HCT116 (cell line): ENCODE data around the gene RBM20. TPM values are rescaled to one million over a fixed set of nuclear protein-coding genes. Genes with fewer than 3 reads are reported as not detected.
"Not testable (repeated sequence)": the region's sequence is repeated elsewhere in the genome, so short reads cannot be mapped to it uniquely, and the experiment has no call there.

Experiments
- ATAC-seq: fragments of 200-7000 bp; cut with Tn5 transposase; 2 replicates; pipeline ENCODE4 v1.9.1; 2020; ENCODE audit warnings: mild to moderate bottlenecking, moderate library complexity
- BruUV-seq: library from RNA; stranded (reverse); fragments of 400-500 nt; replicated peaks from 2 replicates; lab custom pipeline; 2021; lab: Mats Ljungman, UMichigan
- CTCF ChIA-PET: fragments of 300-600 bp; sonication (Branson Sonifier 250); formaldehyde crosslinking; loops from one replicate; lab custom pipeline; 2021; ENCODE audit warnings: antibody characterized with exemption; lab: Charles Lee
- POLR2A ChIA-PET: fragments of 300-600, 350-600 bp; sonication (Branson Sonifier 250); formaldehyde crosslinking; loops from one replicate; lab custom pipeline; 2021; ENCODE audit warnings: antibody characterized with exemption; lab: Charles Lee
- RAD21 ChIA-PET, 2 experiments: fragments of 300-600 bp; sonication (Branson Sonifier 250); formaldehyde crosslinking; loops; one replicate each; lab custom pipeline; 2023; ENCODE audit warnings: low total read pairs in 2 of 2; ENCODE audit not compliant: uncharacterized antibody in 2 of 2, unreplicated experiment in 2 of 2, low non-redundant PET in 1 of 2; lab: Charles Lee
- DNase-seq: peaks from one replicate; pipeline ENCODE4 v3.0.0-alpha.2; 2010; ENCODE audit warnings: low read depth, low spot score
- H2AFZ ChIP-seq: fragments of 200-600 bp; shearing (Covaris generic), sonication (generic); 2 replicates; pipeline ENCODE4 v1.6.1; 2017; ENCODE audit warnings: low read depth, mixed run types, mixed read lengths, antibody characterized with exemption, low read length; ENCODE audit not compliant: poor library complexity, severe bottlenecking
- H3K27ac ChIP-seq: 2 replicates; pipeline ENCODE4 v1.5.1; 2012; ENCODE audit warnings: low read depth, low read length
- H3K27me3 ChIP-seq: fragments of 200-600 bp; sonication (generic); 2 replicates; pipeline ENCODE4 v1.6.1; 2016; ENCODE audit warnings: mixed run types, low read length, mixed read lengths; ENCODE audit not compliant: insufficient read depth
- H3K36me3 ChIP-seq, 2 experiments: fragments of 200-500 bp in 1 of 2; fragments of 200-600 bp in 1 of 2; sonication (Bioruptor generic) in 1 of 2; sonication (generic) in 1 of 2; 2 replicates each; pipeline versions ENCODE4 v1.5.1 to v1.6.1; 2014 to 2016; ENCODE audit warnings: low read length in 2 of 2, inconsistent platforms in 1 of 2, mixed read lengths in 1 of 2, mixed run types in 1 of 2; ENCODE audit not compliant: insufficient read depth in 2 of 2, control insufficient read depth in 1 of 2
- H3K4me1 ChIP-seq, 2 experiments: fragments of 200-600 bp in 1 of 2; sonication (generic) in 1 of 2; 2 replicates each; pipeline versions ENCODE4 v1.5.1 to v1.6.1; 2012 to 2017; ENCODE audit warnings: low read length in 2 of 2, inconsistent platforms in 1 of 2, mild to moderate bottlenecking in 1 of 2, mixed read lengths in 1 of 2, mixed run types in 1 of 2, moderate library complexity in 1 of 2; ENCODE audit not compliant: insufficient read depth in 2 of 2, control insufficient read depth in 1 of 2
- H3K4me2 ChIP-seq: fragments of 200-600 bp; sonication (generic); 2 replicates; pipeline ENCODE4 v1.6.1; 2017; ENCODE audit warnings: mixed run types, low read length, mixed read lengths
- H3K4me3 ChIP-seq, 2 experiments: fragments of 200-600 bp in 1 of 2; sonication (generic) in 1 of 2; replicated peaks in 1 of 2; 2 replicates each; pipeline ENCODE4 v1.5.1; 2011 to 2016; ENCODE audit warnings: low read length in 2 of 2, control low read depth in 1 of 2, low read depth in 1 of 2, mild to moderate bottlenecking in 1 of 2, mixed read lengths in 1 of 2, mixed run types in 1 of 2
- H3K79me2 ChIP-seq: fragments of 200-600 bp; sonication (generic); 2 replicates; pipeline ENCODE4 v1.6.1; 2017; ENCODE audit warnings: mild to moderate bottlenecking, mixed run types, low read length, moderate library complexity, mixed read lengths; ENCODE audit not compliant: insufficient read depth
- H3K9ac ChIP-seq: fragments of 200-600 bp; sonication (generic); 2 replicates; pipeline ENCODE4 v1.6.1; 2016; ENCODE audit warnings: low read length, mixed read lengths
- H3K9me2 ChIP-seq: fragments of 200-600 bp; sonication (generic), shearing (Covaris generic); 2 replicates; pipeline ENCODE4 v1.6.1; 2017; ENCODE audit warnings: mixed run types, mild to moderate bottlenecking, moderate library complexity; ENCODE audit not compliant: insufficient read depth
- H3K9me3 ChIP-seq, 2 experiments: fragments of 200-500 bp in 1 of 2; fragments of 200-600 bp in 1 of 2; sonication (Bioruptor generic) in 1 of 2; sonication (generic) in 1 of 2; 2 replicates each; pipeline ENCODE4 v1.6.1; 2014 to 2017; ENCODE audit warnings: low read length in 2 of 2, mixed read lengths in 2 of 2, inconsistent platforms in 1 of 2, low read depth in 1 of 2, mild to moderate bottlenecking in 1 of 2, mixed run types in 1 of 2, moderate library complexity in 1 of 2; ENCODE audit not compliant: control insufficient read depth in 1 of 2, insufficient read depth in 1 of 2
- H4K20me1 ChIP-seq: fragments of 200-600 bp; sonication (generic), shearing (Covaris generic); 2 replicates; pipeline ENCODE4 v1.6.1; 2017; ENCODE audit warnings: mixed run types, mild to moderate bottlenecking, moderate library complexity; ENCODE audit not compliant: insufficient read depth
- FOSL1 ChIP-seq: IDR thresholded peaks from 2 replicates; pipeline ENCODE4 v1.6.1; 2012; ENCODE audit warnings: low read depth
- POLR2A ChIP-seq: IDR thresholded peaks from 2 replicates; pipeline ENCODE4 v1.7.0; 2011; ENCODE audit warnings: borderline replicate concordance; ENCODE audit not compliant: insufficient read depth, insufficient read length; ENCODE audit errors: extremely low read depth
- intact Hi-C: fragments of 100-400 bp; cut with micrococcal nuclease; formaldehyde crosslinking; loops from 2 replicates; pipeline ENCODE4 v1.10.0; 2022
- total RNA-seq: library from RNA; stranded (reverse); gene quantifications from one replicate; pipeline ENCODE4 v1.2.1, GENCODE V29; 2021; ENCODE audit not compliant: unreplicated experiment

The RBM20 gene
- total RNA-seq, 1 experiment from 2014 or later = 2.0 TPM

GRCh38 chr10:110865809-110866482, 221.8 kb downstream of the RBM20 start:
- H2AFZ ChIP-seq = peak overlapping the region; percentile 59
- no peaks in the 10 kb centered on the region for H3K9me2 ChIP-seq
- no peaks in the 10 kb centered on the region for H3K9me3 ChIP-seq
- peak overlapping the region; percentile 20; the same call in 1 of the 2 replicates for H3K9ac ChIP-seq
- CTCF ChIA-PET = no interaction called here
- H3K4me1 ChIP-seq = peaks cover 11 to 22% of the 10 kb centered on the region in 2 experiments
- RAD21 ChIA-PET = no interaction called here
- POLR2A ChIA-PET = no interaction called here
- no TSS peak for BruUV-seq
- no peaks in the 10 kb centered on the region for H3K36me3 ChIP-seq
- H3K4me3 ChIP-seq = peak overlapping the region in 1 of 2 experiments; percentile 16; a peak in 2 of 4 replicates
- intact Hi-C loops = no loop called here
- no peak for TF ChIP-seq POLR2A
- TF ChIP-seq FOSL1 = peak; percentile 39
- no peaks in the 10 kb centered on the region for H3K79me2 ChIP-seq
- no peak overlapping the region for H3K27ac ChIP-seq
- peak; percentile 68 for ATAC-seq
- H3K4me2 ChIP-seq = peak overlapping the region; percentile 63
- no peaks in the 10 kb centered on the region for H3K27me3 ChIP-seq
- no peak for DNase-seq
- H4K20me1 ChIP-seq = no peaks in the 10 kb centered on the region

DNA sequence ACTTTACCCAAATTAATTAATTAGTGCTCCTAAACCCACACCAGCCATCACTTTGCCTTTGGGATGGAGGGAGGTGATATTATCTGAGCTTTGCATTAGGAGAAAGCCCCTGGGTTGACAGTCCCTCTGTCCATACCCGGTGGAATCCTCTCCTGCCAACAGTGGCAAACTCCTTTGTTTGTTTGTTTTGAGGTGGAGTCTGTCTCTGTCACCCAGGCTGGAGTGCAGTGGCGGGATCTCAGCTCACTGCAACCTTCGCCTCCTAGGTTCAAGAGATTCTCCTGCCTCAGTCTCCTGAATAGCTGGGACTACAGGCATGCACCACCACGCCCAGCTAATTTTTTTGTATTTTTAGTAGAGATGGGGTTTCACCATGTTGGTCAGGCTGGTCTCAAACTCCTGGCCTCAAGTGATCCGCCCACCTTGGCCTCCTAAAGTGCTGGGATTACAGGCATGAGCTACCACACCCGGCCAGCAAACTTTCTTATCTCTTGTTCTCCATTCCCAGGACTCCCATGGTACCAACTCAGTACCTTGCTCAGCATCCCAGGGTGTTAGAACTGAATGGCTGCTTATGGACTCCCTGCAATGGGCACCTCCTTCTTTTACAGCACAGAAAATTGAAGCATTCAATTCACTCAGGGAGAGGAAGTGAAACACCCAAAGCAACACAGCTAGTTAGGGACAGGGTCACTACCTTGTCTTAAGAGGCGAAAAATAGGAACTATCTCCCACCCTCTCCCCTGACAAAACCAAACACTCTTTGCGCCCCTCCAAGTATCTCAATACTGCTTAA, 223.1 kb downstream of the RBM20 start:
- POLR2A ChIA-PET, intact Hi-C loops, H3K4me3 ChIP-seq, H3K9me2 ChIP-seq, H3K9ac ChIP-seq, H3K27ac ChIP-seq, CTCF ChIA-PET, H3K27me3 ChIP-seq, H3K4me2 ChIP-seq, H3K9me3 ChIP-seq, ATAC-seq, H4K20me1 ChIP-seq, DNase-seq, BruUV-seq, H3K79me2 ChIP-seq, H3K36me3 ChIP-seq: not testable (repeated sequence)
- H2AFZ ChIP-seq = peak overlapping the region; percentile 59
- RAD21 ChIA-PET = interaction anchor here in 1 of 2 experiments (0.6 kb wide), 1 partner anchor 44 kb away, joined by 4 read pairs; no protein-coding TSS in a partner anchor
- peaks cover 16 to 28% of the 10 kb centered on the region in 2 experiments for H3K4me1 ChIP-seq
